DOHH2 (cell line): Measurements from ENCODE around the gene BAZ2B.

Experiments
- H3F3A ChIP-seq: fragments of 200-600 bp; sonication (generic), shearing (Covaris generic); 2 replicates; pipeline ENCODE4 v1.6.0; 2016; ENCODE audit warnings: antibody characterized with exemption, mild to moderate bottlenecking; ENCODE audit not compliant: control insufficient read depth, insufficient read depth
- H3K27ac ChIP-seq: fragments of 200-600 bp; sonication (generic); 2 replicates; pipeline ENCODE4 v1.5.1; 2014; ENCODE audit warnings: low read depth, mild to moderate bottlenecking, low read length, moderate library complexity
- H3K27me3 ChIP-seq: fragments of 200-600 bp; sonication (generic); 2 replicates; pipeline ENCODE4 v1.6.1; 2014; ENCODE audit warnings: mild to moderate bottlenecking, low read length, mixed read lengths; ENCODE audit not compliant: control insufficient read depth
- H3K36me3 ChIP-seq: fragments of 200-600 bp; sonication (generic); 2 replicates; pipeline ENCODE4 v1.6.1; 2014; ENCODE audit warnings: mild to moderate bottlenecking, low read length, moderate library complexity, mixed read lengths; ENCODE audit not compliant: control insufficient read depth
- H3K4me1 ChIP-seq: fragments of 200-600 bp; sonication (generic); 2 replicates; pipeline ENCODE4 v1.6.1; 2014; ENCODE audit warnings: mild to moderate bottlenecking, low read length, mixed read lengths; ENCODE audit not compliant: control insufficient read depth
- H3K4me2 ChIP-seq: fragments of 200-600 bp; sonication (generic); 2 replicates; pipeline ENCODE4 v1.6.0; 2014; ENCODE audit warnings: mild to moderate bottlenecking, low read length, moderate library complexity
- H3K4me3 ChIP-seq: fragments of 200-600 bp; sonication (generic); 2 replicates; pipeline ENCODE4 v1.5.1; 2014; ENCODE audit warnings: mild to moderate bottlenecking, low read length, mixed read lengths
- H3K79me2 ChIP-seq: fragments of 200-600 bp; sonication (generic); 2 replicates; pipeline ENCODE4 v1.6.1; 2014; ENCODE audit warnings: mild to moderate bottlenecking, low read length, mixed read lengths; ENCODE audit not compliant: control insufficient read depth
- H3K9me2 ChIP-seq: fragments of 200-600 bp; sonication (generic); replicated peaks from 2 replicates; pipeline ENCODE4 v1.6.1; 2014; ENCODE audit warnings: mild to moderate bottlenecking, low read length, mixed read lengths; ENCODE audit not compliant: control insufficient read depth
- H3K9me3 ChIP-seq: fragments of 200-600 bp; sonication (generic); 2 replicates; pipeline ENCODE4 v1.6.1; 2014; ENCODE audit warnings: antibody characterized with exemption, low read length, mixed read lengths; ENCODE audit not compliant: control insufficient read depth, insufficient read depth
- H4K20me1 ChIP-seq: fragments of 200-600 bp; sonication (generic); 2 replicates; pipeline ENCODE4 v1.6.0; 2014; ENCODE audit warnings: low read depth, mild to moderate bottlenecking, antibody characterized with exemption, low read length, moderate library complexity; ENCODE audit not compliant: control insufficient read depth, insufficient read depth
- EZH2phosphoT487 ChIP-seq: fragments of 200-600 bp; sonication (generic); IDR thresholded peaks from 2 replicates; pipeline ENCODE4 v1.6.1; 2017; ENCODE audit warnings: borderline replicate concordance, mild to moderate bottlenecking, antibody characterized with exemption, low read length, moderate library complexity, mixed read lengths
- TF ChIP-seq, protein P1 (sequence below): fragments of 200-600 bp; sonication (generic); IDR thresholded peaks from one replicate; pipeline ENCODE4 v1.5.1; 2014; ENCODE audit warnings: antibody characterized with exemption, mild to moderate bottlenecking, low read depth, low read length; ENCODE audit not compliant: poor library complexity, severe bottlenecking

Gene BAZ2B

DNA sequence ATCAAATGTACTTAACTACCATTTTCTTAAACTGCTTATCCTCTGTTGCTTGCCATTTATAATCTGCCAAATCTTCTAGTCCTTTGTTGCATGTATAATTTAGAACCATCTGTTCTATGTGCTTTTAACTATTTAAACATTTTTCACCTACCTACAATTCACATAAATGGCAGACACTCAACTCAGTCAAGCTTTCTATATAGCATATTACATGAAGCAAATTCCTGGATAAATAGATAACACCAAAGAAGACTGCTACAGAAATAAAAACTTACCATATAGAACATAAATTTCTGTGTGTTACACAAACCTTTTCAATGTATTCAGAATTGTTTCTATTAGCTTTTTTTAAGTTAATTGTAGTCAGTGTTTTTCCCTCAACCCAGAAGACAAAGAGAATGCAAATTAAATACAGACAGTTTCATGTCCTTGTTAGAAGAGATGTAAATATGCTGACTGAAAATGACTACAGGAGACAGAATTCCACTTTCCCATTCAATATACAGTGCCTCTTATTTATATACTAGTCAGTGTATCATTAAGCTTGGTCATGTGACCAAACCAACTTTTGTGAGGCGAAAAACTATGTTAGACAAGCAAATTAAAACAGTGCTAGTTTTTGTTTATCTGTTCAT is 2.6 kb downstream of the BAZ2B start:
- TF ChIP-seq, protein P1, sequence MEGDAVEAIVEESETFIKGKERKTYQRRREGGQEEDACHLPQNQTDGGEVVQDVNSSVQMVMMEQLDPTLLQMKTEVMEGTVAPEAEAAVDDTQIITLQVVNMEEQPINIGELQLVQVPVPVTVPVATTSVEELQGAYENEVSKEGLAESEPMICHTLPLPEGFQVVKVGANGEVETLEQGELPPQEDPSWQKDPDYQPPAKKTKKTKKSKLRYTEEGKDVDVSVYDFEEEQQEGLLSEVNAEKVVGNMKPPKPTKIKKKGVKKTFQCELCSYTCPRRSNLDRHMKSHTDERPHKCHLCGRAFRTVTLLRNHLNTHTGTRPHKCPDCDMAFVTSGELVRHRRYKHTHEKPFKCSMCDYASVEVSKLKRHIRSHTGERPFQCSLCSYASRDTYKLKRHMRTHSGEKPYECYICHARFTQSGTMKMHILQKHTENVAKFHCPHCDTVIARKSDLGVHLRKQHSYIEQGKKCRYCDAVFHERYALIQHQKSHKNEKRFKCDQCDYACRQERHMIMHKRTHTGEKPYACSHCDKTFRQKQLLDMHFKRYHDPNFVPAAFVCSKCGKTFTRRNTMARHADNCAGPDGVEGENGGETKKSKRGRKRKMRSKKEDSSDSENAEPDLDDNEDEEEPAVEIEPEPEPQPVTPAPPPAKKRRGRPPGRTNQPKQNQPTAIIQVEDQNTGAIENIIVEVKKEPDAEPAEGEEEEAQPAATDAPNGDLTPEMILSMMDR = no peak
- TF ChIP-seq EZH2phosphoT487 = no peak
- Histone ChIP-seq H3K9me3 (no peaks in the 10 kb centered on the region), H3K36me3 (no peaks in the 10 kb centered on the region), H4K20me1 (no peaks in the 10 kb centered on the region), H3K27ac (peak overlapping the region; percentile 82), H3F3A (peaks cover 21% of the 10 kb centered on the region), H3K9me2 (no peaks in the 10 kb centered on the region), H3K4me1 (peaks cover 29% of the 10 kb centered on the region), H3K27me3 (peaks cover 3% of the 10 kb centered on the region; the same call in 1 of the 2 replicates), H3K79me2 (peaks cover 30% of the 10 kb centered on the region), H3K4me2 (peak overlapping the region; percentile 65), H3K4me3 (peak overlapping the region; percentile 90)

- no peaks in the 10 kb centered on the region for H3K9me2 ChIP-seq
- peak overlapping the region; percentile 65 for H3K4me2 ChIP-seq
- H3K79me2 ChIP-seq = peaks cover 30% of the 10 kb centered on the region
- peaks cover 29% of the 10 kb centered on the region for H3K4me1 ChIP-seq
- H3F3A ChIP-seq = peaks cover 21% of the 10 kb centered on the region
- H3K27ac ChIP-seq = no peak overlapping the region
- H3K9me3 ChIP-seq = no peaks in the 10 kb centered on the region
- TF ChIP-seq, protein P1 = no peak
- TF ChIP-seq EZH2phosphoT487 = no peak
- peaks cover 3% of the 10 kb centered on the region; the same call in 1 of the 2 replicates for H3K27me3 ChIP-seq
- H3K36me3 ChIP-seq = no peaks in the 10 kb centered on the region
- no peaks in the 10 kb centered on the region for H4K20me1 ChIP-seq
- peak overlapping the region; percentile 90 for H3K4me3 ChIP-seq
These were observed 3.3 kb downstream of the BAZ2B start for GRCh38 chr2:159613091-159613490.

- Histone ChIP-seq H4K20me1 (no peaks in the 10 kb centered on the region), H3K27ac (no peak overlapping the region), H3K36me3 (no peaks in the 10 kb centered on the region), H3K27me3 (peaks cover 3% of the 10 kb centered on the region; the same call in 1 of the 2 replicates), H3K9me3 (no peaks in the 10 kb centered on the region), H3F3A (peaks cover 20% of the 10 kb centered on the region), H3K4me3 (0 out of 2 replicates have a peak overlapping the region, but pooled peaks have one; percentile 13), H3K4me1 (peaks cover 29% of the 10 kb centered on the region), H3K79me2 (peaks cover 30% of the 10 kb centered on the region), H3K9me2 (no peaks in the 10 kb centered on the region), H3K4me2 (peak overlapping the region; percentile 65)
- no peak for TF ChIP-seq EZH2phosphoT487
- TF ChIP-seq, protein P1 = no peak
These were observed 4.0 kb downstream of the BAZ2B start for GRCh38 chr2:159612255-159612901.
